ENCODE results near the gene CDC25A.
"Not testable (repeated sequence)": the region's sequence is repeated elsewhere in the genome, so short reads cannot be mapped to it uniquely, and the experiment has no call there.

Gene CDC25A

GRCh38 chr3:48140936-48141603 is 47.1 kb downstream of the CDC25A start:
- DNase-seq, result no peak

GRCh38 chr3:48140336-48140757 is 47.9 kb downstream of the CDC25A start:
- no peak for DNase-seq

- no peak for DNase-seq
Measured at GRCh38 chr3:48137425-48137999, 50.7 kb downstream of the CDC25A start.

GRCh38 chr3:48135552-48136495 is 52.4 kb downstream of the CDC25A start:
- DNase-seq, result no peak

- DNase-seq, result no peak
Measured at GRCh38 chr3:48130321-48130904, 57.8 kb downstream of the CDC25A start.

GRCh38 chr3:48129921-48130320 is 58.3 kb downstream of the CDC25A start:
- no peak for DNase-seq

GRCh38 chr3:48128774-48129173 is 59.4 kb downstream of the CDC25A start:
- no peak for DNase-seq

- no peak for DNase-seq
Measured at GRCh38 chr3:48125886-48126622, 62.2 kb downstream of the CDC25A start.

- no peak for DNase-seq
Measured at GRCh38 chr3:48125013-48125705, 63.1 kb downstream of the CDC25A start.

GRCh38 chr3:48123346-48123745 is 64.9 kb downstream of the CDC25A start:
- no peak for DNase-seq

- DNase-seq, result no peak
Measured at GRCh38 chr3:48122504-48122903, 65.7 kb downstream of the CDC25A start.

- DNase-seq, result no peak
Measured at GRCh38 chr3:48120223-48120622, 68.0 kb downstream of the CDC25A start.

- DNase-seq, result no peak
Measured at GRCh38 chr3:48119505-48120193, 68.6 kb downstream of the CDC25A start.

- DNase-seq, result no peak
Measured at GRCh38 chr3:48118928-48119327, 69.3 kb downstream of the CDC25A start.

GRCh38 chr3:48118322-48118721 is 69.9 kb downstream of the CDC25A start:
- no peak for DNase-seq

- no peak for DNase-seq
Measured at GRCh38 chr3:48112813-48113212, 75.4 kb downstream of the CDC25A start.

- not testable (repeated sequence) for DNase-seq
Measured at GRCh38 chr3:48112108-48112791, 76.0 kb downstream of the CDC25A start.

- DNase-seq, result no peak
Measured at GRCh38 chr3:48110463-48110862, 77.8 kb downstream of the CDC25A start.

GRCh38 chr3:48107227-48107626 is 81.0 kb downstream of the CDC25A start:
- DNase-seq, result no peak

All from cortex of kidney (tissue), 1 donor.